GM12873 (cell line): ENCODE data around the gene TNXB.

Source experiments
- CTCF ChIP-seq: IDR thresholded peaks from 2 replicates; pipeline ENCODE4 v1.5.1; 2012; ENCODE audit warnings: low read depth, mild to moderate bottlenecking, moderate library complexity, low read length, control low read depth; ENCODE audit not compliant: insufficient read depth; ENCODE audit errors: missing control alignments

The TNXB gene

GRCh38 chr6:32083812-32084768 is 25.0 kb downstream of the TNXB start:
- no peak for TF ChIP-seq CTCF

DNA sequence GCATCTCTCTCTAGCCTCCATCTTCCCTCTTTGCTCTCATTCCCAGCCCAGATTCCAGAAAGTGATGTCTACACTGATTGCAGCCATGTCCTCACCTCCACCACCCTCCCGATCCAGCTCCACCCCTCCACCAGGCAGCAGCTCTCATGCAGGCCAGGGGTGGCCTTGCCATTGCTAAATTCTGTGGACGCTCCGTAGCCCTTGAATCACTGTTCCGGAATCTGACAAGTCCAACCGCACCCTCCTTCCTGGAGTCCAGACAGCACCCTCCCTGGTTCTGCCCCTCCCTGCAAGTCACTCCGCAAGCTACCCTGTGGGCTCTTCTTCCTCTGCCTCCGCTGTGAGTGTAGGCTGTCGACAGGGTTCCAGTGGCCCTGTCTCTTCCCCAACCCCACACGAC is 26.2 kb downstream of the TNXB start:
- no peak for TF ChIP-seq CTCF

- TF ChIP-seq CTCF: no peak
Measured at GRCh38 chr6:32082478-32082877, 26.7 kb downstream of the TNXB start.

DNA sequence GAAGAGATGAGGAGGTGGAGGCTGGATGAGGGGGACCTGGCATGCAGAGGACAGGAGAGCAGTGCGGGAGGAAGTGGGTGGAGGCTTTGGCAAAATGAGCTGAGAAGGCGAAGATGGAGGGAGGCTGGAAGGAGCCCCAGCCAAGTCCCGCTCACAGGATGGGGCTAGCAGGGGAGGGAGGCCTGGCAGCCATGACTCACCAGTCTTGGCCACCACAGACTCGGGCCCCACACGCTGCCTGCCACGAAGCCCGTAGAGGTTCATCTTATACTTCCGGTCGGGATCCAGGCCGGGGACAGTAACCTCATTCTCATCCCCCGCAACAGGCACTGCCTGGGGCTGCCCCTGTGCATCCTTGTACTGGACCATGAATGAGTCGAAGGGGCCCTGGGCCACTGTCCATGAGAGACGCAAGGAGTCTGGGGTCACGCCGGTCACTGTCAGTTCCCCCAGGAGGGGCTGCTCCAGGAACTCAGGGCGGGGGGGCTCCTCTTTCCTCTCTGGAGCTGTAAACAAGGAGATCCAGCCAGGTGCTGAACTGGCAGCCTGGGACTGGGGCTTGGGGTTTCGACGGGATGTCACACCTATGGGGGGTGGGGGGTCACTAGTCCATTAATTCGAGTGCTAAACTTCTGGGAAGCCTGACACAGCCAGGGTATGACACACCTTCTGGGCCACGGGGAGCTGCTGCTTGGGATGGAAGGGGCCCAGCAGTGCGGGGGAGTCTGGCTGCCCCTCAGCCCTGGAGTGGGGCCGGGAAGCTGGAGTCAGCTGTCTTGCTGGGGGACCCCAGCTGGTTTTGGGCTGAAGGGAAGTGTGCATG is 27.8 kb downstream of the TNXB start:
- no peak for TF ChIP-seq CTCF

DNA sequence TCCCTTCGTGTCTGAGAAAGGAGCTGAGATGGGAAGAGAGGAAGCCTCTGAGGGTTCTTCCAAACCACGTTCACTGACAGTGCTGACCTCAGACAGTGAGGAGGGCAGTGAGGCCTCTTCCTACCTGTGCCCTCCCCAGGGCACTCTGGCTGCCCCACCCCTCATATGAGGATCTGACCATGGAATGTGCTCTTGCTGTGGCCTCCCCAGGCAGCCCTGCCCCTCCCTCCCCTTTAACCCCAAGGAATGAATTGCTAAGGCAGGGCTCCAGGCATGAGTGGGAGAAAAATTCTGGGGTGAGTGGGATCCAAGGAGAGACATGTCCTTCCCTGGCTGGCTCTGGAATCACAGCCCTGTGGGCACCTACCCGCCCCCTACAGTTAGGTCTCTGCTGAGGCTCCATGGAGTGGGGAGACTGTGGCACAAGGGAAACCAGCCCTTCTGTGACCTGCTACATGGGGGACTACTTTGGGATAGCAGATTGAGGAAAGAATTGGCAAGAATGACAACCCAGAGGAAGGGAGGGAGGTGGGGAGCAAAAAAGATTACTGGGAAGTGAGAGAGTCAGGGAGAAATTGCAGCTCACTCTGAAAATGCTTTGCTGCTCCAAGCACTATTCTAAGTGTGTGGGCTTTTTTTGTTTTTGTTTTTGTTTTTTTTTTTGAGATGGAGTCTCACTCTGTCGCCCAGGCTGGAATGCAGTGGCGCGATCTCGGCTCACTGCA is 29.4 kb downstream of the TNXB start:
- TF ChIP-seq CTCF: no peak

GRCh38 chr6:32076321-32076809 is 32.8 kb downstream of the TNXB start:
- TF ChIP-seq CTCF: no peak
